Hippocampal formation (tissue), 2 donors: ENCODE results near the gene WFDC12.

ENCODE experiments used
- DNase-seq, 2 donors: peaks; one replicate each; lab custom pipeline; 2025; lab: John Stamatoyannopoulos, UW

The WFDC12 gene

DNA sequence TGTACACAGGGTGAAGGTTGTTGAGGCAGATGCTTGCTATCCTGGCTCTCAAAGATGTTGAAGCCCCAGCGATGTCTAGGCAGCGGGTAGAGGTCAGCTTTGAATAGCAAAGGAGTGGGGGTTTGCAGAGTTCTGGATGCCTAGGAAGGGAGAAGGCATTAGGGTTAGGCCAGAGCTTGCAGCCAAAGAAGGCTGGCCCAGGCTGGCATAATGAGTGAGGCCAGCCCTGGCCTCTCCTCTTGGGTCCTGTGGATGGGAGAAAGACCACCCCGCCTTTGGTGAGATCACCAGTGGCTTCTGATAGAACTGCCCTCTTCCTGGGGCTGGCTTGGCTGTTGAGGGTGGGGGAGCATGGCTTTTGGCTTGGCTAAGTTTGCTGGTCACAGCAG lies 8.9 kb downstream of the WFDC12 start:
- no peak for DNase-seq

GRCh38 chr20:45114465-45115385 lies 9.5 kb downstream of the WFDC12 start, which contains the start of gene WFDC5:
Gene WFDC5, minus strand, starts transcription at chr20:45115174. Its CDS starts 91 bp downstream, at chr20:45115083.
- no peak for DNase-seq

GRCh38 chr20:45113865-45114264 lies 10.4 kb downstream of the WFDC12 start:
- no peak for DNase-seq

- no peak for DNase-seq
These were observed 11.5 kb downstream of the WFDC12 start for GRCh38 chr20:45112754-45113153.

DNA sequence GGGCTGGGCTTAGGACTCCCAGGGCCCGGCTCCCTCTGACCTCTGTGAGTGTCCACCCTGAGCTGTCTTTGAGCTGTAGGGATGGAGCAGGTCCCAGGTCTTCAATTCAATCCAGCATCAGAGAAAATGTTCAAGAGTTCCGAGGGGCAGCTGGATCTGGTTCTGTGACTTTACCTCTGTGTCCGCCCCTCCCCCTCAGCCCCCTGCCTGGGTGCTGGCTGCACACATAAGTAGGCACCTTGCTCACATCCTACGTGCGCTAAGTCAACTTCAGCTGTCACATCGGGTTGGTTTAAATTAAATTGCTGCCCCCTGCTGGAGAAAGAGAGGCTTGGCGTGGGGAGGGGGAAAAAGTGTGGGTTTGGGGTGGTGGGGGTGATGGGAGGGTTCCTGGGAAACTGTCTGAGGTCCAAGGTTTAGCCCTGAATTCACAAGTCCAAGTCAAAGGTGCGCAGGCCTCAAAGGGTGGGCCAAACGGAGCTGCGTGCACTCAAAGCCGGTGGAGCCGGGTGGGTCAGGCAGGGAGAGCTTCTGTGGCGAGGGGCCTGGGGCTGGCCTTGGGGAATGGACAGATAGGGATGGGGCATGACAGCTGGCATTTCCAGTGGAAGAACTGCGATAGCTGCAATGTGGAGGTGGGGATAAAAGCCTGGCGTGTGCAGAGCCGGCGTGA lies 12.3 kb downstream of the WFDC12 start:
- no peak for DNase-seq

GRCh38 chr20:45111285-45111684 lies 13.0 kb downstream of the WFDC12 start:
- no peak for DNase-seq

GRCh38 chr20:45110301-45110700 lies 14.0 kb downstream of the WFDC12 start:
- no peak for DNase-seq

- DNase-seq, result no peak
These were observed 14.6 kb downstream of the WFDC12 start for GRCh38 chr20:45109634-45110033.

- DNase-seq, result no peak
These were observed 18.9 kb downstream of the WFDC12 start for GRCh38 chr20:45105317-45105716.

- DNase-seq, result peak in 1 of 2 donors; percentile 33
These were observed 19.5 kb downstream of the WFDC12 start for GRCh38 chr20:45104786-45105185.

DNA sequence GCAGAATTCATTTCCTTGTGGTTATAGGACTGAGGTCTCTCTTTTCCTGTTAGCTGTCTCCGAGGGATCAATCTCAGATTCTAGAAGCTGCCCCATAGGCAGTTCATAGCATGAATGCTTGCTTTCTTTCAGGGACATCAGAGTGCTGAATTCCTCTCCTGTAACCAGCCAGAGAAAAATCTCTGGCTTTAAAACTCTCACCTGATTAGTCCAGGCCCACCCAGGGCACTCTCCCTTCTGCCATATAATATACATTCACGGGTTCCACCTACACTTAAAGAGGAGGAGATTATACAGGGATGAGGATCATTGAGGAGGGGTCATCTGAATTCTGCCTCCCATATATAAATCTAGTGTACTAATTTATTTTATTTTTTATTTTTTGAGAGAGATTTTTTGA lies 21.2 kb downstream of the WFDC12 start:
- DNase-seq, result no peak

DNA sequence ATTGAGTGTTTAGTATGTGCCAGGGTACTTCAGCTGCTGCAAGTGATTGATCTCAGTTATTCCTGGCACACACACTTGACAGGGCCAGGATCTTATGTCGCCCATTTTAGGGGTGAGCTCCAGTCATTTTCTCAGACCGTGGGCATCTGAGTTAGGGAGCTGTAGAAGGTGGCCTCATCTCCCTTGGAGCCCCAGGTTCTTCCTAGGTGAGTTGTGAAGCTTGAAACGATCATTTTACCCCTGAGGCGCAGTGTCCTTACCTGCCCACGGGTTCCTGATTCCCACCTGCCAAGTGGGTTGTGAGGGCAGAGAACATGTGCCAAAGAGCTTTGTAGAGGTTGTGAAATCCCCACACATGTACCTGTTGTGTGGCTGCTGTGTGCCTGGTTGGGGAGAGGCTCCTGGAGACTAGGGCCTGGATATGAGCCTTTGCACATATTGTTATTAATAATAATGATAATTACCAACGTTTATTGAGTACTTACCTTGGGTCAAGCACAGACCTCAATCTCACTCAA lies 22.9 kb downstream of the WFDC12 start:
- no peak for DNase-seq

DNA sequence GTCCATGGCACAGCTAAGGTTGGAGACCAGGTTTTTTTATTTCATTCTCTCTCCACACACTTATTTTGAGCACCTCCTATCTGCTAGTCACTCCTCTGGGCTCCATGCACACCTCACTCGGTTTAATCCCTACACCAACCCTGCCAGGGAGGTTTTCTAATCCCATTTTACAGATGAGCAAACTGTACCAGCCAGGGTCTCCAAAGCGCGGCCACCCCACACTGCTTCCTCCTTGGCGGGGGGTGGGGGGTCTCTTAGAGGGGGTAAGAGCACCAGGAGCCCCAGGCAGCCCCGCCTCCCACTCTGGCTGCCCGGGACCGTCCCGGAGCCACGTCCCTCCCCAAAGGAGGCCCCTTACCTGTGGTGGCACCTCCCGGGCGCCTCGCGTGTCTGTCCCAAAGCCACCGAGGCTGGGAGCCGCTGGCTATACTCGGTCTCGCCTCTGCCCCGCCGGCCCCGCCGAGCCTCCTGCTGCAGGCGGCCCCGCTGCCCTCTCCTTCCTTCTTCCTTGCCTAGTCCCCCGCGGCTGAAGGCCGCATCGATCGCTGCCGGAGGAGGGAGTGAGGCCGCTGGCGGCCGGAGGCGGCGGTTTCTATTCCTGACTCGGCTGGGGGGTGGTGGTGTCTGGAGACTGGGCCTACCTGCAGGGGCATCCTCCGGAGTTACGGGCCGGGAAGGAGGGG lies 23.6 kb downstream of the WFDC12 start, which contains the start of gene KCNS1:
Gene KCNS1, minus strand, starts transcription at position 565 of the 683 bp plus-strand sequence. CDS start 1,891 bp downstream, outside the sequence.
- DNase-seq, result no peak

- no peak for DNase-seq
These were observed 26.0 kb downstream of the WFDC12 start for GRCh38 chr20:45098103-45098773.

GRCh38 chr20:45097485-45098102 lies 26.7 kb downstream of the WFDC12 start:
- no peak for DNase-seq

DNA sequence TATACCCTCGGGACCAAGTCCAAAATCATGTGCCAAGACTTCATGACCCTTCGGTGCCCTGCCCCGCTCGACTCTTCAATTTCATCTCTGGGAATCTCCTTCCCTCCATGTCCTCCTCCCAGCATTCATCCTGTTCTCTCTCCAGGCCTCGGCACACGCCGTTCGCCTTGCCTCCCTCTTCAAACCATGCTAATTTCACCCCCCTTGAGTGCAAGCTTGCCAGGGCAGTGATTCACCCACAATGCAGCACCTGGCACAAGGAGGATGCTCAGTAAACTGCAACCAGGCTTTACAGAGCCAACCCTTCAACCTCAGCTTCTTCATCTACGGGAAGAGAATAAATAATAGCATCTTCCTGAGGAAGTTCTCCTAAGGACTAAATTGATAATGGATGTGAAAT lies 27.5 kb downstream of the WFDC12 start:
- no peak for DNase-seq

DNA sequence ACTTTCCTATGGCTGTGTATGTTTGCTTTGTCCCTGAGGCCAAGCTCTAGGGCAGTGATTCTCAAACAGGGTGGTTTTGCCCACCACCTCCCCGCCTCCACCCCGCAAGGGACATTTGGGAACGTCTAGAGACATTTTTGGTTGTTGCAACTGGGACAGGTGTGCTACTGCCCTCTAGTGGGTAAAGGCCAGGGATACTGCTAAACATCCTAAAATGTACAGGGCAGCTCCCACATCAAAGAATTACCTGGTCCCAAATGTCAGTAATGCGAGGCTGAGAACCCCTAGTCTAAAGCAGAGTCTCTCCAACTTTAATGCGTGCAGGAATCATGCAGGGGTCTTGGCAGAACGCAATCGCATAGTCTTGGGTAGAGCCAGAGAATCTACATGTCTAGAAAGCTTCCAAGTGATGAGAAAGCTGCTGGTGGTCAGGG lies 28.4 kb downstream of the WFDC12 start:
- DNase-seq, result peak; percentile 45 to 50

DNA sequence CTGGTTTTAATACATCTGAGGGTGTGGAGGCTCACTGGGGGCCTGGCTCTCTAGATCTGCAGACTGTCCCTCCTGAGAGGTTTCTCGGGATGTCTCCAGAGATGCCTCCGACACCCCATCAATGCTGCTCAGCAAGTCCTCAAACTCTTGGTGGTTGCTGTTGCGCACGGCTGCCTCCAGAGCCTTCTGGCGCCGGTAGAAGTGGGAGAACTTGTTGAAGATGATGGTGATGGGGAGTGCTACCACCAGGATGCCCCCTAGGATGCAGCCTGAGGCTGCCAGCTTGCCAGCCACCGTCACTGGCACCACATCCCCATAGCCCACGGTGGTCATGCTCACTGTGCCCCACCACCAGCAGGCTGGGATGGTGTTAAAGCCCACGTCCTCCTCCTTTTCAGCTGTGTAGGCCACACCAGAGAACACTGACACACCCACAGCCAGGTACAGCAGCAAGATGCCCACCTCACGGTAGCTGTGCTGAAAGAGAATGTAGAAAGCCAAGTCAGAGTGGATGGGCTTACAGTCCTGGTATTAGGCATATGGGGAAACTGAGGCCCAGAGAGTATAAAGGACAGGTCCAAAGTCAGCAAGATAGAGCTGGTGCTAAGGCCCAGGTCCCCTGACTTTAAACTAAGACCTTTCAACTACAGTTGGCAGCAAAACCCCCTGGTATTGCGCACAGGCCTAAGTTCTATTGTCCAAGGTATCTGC lies 29.2 kb downstream of the WFDC12 start:
- DNase-seq, result no peak

GRCh38 chr20:45094201-45094600 lies 30.1 kb downstream of the WFDC12 start:
- DNase-seq, result no peak

GRCh38 chr20:45092898-45093297 lies 31.4 kb downstream of the WFDC12 start:
- no peak for DNase-seq
